HG03457 (cell line): Measurements from ENCODE around the gene CLASP1.

Experiments used
- ATAC-seq: cut with Tn5 transposase; IDR thresholded peaks from one replicate; pipeline ENCODE4 v1.9.1; 2021; ENCODE audit warnings: moderate number of reproducible peaks; ENCODE audit not compliant: unreplicated experiment

The CLASP1 gene

DNA sequence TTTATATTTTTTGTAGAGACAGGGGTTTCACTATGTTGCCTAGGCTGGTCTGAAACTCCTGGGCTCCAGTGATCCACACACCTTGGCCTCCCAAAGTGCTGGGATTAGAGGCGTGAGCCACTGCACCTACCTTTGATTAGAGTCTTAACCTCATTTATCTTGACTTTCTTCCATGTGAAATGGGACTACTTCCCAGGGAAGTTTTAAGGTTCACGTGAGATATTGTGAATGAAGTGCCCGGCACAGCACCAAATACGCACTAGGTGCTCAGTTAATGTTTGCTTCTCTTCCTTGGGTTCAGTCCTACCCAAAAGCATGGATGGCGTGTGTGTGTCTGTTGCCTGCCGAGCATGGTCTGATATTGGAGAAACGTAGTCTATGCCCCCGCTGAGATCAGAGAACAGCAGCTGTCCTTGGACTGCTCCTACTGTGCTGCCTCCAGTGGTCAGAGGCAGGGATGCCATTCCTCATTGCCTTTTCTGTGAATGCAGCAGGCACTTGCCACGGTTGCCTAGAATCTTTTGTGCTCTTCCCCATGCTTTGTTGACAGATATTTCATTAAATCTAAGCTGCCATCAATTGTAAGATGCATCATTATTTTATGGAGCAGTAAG, 351.9 kb downstream of the CLASP1 start:
- ATAC-seq: no peak

DNA sequence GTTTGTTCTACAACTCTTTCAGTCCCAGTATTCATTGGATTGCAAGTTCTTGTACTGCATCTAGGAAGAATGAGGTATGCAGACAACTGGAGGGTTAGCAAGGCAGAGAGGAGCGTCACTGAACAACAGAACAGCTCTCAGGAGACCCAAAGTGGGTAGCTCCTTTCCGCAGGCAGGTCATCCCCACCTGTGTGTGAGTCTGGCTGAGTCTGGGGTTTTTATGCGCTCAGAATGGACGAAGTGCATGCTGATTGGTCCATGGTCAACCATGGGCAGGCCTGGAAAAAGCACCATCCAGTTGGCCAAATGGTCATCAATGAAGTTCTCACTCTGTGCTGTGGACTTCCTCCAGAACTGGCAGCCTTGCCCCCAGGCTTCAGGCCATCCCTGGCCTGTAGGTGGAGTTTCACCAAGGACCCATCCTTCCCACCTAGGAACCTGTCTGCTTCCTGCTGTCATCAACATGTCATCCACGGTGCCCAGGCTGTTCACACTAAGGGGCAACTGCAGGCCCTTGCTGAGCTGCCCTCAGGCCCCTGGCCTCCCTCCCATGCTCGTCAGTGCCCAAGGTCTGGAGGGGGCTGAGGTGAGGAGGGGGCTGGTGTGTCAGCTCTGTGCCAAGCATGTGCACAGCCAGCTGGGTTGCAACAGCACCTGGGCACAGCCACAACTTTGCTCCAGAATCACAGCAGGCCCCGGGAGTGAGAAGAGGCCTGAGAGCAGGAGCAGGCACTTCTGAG, 353.2 kb downstream of the CLASP1 start:
- no peak for ATAC-seq

DNA sequence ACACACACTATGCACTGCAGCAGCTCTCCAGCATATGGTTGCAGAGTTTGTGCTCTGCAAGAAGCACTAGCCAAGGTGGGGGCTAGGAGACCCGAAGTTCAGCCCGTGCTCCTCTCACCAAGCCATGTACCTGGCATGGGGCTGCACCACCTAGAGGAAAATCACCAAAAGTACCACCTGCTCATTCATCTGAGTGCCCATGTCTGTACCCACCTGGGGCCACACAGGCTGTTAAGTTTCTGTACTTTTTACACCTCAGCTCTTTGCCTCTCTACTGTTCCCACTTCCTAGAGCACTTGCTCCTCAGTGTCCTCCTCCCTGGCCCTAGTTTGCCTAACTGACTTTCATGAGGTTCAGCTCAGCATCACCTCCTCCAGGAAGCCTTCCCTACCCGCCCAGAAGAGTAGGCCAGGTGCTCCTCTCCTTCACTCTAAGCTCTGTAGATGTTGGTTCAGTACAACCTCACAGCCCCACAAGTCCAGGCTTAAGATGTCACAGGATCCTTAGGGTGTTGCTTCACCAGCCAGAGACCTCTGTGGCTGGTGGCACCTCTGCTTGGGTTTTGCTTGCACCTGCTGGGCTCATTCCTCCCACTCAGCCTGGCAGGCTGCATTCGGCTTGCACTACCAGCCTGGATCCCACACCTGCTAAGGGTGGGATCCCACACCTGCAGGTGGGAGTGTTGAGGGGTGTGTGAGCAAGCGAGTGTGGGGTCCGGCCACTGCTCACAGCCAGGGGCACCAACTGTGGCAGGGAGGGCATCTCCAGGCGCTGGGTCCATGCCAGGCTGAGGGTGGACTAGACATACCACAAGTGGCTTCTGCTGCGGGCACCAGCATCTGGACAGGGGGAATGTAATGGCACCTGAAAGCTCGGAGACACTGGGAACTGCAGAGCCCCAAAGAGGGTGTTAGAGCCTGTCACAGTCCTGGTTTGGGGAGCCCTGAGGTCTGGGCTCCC, 354.1 kb downstream of the CLASP1 start:
- ATAC-seq: no peak

DNA sequence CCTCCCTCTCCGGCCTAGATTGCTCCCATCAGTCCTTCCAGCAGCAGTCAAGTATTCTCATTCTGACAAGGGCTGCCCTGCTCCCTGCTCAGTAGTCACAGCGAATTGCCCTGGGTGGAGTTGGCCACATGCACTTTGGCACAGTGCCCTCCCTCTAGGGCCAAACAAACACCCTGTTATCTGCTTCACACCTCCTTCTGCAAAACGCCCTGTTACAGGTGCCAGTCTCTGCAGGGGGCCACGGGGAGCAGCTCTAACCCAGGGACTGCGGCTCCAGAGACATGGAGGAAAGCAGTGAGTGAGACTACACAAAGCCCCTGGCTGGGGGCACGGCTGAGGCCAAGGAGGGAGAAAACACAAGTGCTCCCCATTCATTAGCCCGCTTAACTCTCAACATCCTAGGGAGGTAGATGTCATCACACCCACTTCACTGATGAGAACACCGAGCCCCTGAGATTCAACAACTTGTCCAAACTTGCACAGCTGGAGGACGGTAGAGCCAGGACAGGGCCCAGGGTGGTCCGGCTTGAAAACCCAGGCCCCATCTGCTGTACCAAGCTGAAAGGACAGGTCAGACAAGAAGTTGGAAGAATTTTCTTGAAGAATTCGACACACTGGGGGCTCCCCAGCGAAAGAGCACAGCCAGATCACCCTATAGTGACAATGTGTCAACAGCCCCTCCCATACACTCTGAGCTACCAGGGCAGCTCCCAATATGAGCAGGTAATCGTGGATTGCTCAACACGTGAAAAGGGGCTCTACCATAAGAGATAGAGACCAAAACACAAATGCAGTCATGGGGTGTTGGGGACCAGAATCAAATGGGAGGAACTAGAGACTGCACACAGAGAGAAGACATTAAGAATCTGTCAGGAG, 355.6 kb downstream of the CLASP1 start:
- ATAC-seq: no peak

DNA sequence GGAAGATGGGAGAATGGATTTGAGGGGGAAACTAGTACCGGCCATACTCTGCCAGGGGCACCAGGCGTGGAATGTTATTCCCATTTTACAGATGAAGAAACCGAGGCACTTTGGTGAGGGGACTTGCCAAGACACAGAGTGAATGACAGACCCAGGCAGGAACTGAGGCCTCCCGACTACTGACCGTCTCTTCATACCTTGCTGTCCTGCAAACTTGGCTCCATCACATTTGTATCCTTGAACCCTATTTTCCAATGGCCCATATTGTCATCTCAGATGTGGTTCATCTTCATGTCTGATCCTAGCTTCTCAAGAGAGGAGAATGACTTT, 358.0 kb downstream of the CLASP1 start:
- no peak for ATAC-seq

DNA sequence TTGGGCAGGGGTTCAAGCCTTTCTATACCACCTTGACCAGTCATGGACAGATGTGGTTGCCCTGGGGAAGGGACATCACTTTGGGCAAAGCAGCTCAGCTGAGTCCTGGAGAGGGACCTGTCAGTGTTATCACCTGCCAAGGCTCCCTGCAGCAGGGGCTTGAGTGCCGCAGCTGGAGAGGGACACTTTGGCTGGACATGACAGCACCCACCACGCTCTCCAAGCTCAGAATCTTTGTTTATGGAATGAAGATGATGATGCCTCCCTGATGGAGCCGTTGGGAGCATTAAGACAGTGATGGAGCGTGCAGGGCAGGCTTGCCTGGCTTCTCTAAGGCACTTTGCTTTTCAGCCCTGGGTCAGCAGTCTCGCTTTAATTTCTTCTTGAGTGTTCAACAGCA, 360.0 kb downstream of the CLASP1 start:
- no peak for ATAC-seq

DNA sequence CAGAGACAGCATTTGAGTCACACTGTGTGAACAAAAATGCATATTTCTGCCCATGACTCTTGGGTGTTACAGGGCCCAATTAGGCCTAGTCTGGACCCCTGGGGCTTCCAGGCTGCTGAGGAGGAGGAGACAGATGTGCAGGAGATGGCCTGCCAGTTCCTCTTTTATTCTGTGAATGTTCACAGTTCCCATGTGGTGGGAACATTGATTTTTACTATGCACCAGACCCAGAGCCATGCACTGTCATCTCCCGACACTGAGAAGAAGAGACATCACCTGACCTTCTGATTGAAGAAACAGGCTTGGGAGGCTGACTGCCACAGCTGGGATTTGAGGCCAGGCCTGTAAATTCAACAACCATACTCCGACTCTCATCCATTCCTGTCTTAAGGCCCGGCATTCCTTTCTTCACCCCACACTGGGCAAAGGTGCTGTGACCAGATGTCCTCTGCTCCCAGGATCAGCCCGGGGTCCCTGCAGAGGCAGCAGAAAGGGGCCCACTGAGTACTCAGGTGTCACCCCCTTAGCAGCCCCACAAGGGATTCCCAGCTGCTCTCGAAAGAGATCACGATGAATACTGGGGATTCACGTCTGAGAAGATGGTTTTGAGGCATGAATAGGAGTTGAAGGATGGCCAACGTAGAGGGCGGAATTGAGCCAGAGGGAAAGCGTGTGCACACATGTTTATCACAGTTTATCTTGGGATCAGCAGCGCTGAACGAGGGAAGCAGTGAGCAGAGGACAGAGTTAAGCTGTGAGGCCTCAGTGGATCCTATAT, 360.6 kb downstream of the CLASP1 start:
- no peak for ATAC-seq

DNA sequence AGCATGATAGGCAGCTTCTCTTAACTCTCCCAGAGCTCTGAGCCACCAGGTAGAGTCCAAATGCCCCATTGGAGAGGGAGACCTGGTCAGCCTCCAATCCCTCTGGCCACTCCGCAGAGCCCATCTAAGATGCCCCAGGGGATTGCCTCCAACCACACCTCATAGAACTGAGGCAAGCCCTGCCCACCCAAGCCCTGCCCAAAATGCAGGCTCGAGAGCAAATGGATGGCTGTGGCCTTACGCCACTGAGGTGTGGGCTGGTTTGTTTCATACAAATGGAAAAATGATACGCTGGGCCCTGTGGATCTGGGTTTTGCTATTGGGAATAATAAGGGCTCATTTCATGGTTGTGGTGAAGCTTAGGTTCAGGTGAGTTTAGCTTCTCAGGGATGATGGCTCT, 361.3 kb downstream of the CLASP1 start:
- ATAC-seq: no peak
